Fibroblast of skin of abdomen (primary cell): ENCODE data around the gene ACAP3.

Experiments
- DNase-seq: peaks from one replicate; pipeline ENCODE4 v3.0.0-alpha.2; 2013

ACAP3 gene

DNA sequence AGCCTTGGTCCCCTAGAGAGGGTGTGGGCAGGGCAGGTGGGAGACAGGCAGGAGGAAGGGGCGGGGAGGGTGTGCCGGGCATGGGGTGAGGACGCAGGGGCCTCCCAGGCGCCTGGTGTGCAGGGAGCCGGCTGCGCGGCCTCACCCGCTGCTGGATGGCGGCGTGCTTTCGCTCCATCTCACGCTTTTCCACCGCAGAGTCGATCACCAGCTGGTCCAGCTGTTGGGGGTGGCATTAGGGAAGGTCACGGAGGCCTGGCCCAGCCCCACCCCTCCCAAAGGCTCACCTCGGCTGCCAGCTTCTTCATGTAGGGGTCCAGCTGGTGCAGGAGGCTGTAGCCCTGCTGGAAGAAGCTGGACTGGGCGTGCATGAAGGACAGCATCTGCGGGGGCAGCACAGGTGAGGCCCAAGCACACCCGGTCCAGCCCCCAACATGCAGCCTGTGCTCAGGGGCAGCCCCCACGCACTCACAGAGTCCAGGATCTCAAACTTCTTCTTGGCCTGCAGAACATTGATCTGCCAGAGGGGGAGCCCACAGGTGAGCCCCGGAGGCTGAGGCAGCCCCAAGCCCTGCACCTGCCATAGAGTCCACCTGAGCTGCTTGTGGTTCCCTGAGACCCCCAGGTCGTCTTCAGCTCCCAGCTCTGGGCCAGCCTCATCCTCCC, 7.9 kb downstream of the ACAP3 start:
- DNase-seq = no peak

DNA sequence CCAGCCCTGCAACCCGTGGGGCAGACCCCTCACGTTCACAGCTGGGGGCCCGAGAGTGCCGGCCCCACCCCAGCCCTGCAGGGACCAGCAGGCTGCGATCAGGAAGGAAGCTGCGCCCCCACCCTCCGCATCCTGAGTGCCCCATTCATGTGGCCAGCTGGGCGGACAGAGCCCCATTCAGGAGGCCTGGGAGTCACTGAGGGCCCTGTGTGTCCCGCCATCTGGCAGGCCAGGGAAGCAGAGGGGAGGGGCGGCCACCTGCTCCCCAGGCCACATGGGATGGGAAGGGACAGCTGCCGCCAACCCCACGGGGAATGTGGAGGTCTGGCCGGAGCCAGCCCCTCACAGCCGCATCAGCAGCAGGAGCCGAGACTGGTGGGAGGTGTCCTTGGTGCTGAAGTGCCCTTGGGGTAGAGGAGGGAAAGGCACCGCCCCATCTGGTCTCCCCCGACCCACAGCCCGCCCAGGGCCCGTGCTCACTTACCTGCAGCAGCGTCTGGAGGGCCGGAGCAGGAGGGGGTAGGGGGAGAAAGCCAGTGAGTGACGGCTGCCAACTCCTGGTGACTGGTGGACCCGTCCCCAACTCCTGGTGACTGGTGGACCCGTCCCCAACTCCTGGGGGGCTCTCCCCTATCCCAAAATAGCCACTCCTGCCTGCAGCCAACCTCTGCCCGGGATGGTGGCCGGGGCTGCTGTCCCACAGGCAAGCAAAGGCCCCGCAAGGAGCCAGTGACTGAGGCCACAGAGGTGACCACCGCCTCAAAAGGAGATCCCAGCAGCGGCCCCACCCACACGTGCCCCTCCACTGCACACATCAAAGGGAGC, 8.7 kb downstream of the ACAP3 start:
- DNase-seq = no peak

DNA sequence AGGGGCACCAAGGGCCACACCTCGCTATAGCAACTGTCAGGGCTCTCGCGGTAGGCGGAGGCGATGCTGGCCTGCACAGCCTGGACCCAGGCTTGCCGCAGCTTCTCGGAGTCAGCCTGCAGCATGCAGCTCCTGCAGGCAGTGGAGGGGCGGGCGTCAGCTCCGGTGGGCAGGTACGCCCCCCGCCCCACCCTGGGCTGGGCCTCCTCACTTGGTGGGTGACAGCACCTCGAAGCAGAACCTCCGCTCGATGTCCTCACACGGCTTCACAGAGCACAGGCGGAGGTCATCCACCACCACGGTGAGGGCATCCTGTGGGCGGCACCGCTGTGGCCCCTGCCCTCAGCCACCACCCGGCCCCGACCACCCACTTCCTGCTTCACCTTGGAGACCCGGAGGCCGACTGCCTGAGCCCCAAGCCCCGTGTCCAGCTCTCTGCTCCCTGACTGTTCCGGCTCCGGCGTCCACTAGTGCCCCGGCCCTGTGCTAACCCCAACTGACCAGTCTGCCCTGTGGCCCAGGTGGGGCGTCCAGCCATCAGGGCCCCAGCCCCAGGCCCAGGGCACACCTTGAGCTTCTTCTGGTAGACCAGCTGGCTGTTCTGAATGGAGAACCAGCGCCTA, 9.8 kb downstream of the ACAP3 start:
- DNase-seq = no peak

DNA sequence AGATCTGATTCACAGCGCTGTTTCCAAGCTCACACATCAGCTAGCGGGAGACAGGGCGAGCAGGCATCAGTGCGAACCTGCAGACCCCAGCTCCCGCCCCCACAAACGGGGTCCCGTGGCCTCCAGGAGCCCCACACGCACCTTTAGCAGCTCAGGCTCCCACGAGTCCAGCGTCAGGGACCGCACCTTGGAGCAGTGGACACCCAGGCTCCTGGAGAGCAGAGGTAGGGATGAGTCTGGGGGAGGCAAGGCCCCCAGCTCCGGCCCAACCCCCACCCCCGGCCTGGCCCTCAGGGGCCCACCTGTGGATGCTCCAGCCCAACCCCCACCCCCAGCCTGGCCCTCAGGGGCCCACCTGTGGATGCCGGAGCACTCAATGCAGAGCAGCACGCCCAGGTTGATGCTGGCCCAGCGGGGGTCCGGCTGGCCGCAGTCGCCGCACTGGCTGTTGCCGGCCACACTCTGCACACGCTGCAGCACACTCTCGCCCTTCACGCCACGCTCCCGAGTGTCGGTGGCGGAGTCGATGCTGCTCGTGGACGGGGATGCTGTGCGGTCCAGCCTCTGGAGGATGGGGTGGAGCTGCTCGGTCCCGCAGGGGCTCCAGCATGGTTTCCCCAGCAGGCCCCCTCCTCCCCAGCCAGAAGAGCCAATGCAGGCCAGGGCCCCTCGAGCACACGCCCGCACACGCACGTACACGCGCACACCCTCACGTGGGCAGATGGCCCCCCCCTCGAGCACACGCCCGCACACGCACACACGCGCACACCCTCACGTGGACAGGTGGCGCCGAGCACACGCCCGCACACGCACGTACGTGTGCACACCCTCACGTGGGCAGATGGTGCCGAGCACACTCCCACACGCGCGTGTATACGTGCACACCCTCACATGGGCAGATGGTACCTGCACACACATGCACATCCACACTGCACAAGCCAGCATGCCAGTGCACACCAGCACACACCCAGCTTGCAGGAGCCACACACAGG, 11.4 kb downstream of the ACAP3 start:
- DNase-seq = no peak

DNA sequence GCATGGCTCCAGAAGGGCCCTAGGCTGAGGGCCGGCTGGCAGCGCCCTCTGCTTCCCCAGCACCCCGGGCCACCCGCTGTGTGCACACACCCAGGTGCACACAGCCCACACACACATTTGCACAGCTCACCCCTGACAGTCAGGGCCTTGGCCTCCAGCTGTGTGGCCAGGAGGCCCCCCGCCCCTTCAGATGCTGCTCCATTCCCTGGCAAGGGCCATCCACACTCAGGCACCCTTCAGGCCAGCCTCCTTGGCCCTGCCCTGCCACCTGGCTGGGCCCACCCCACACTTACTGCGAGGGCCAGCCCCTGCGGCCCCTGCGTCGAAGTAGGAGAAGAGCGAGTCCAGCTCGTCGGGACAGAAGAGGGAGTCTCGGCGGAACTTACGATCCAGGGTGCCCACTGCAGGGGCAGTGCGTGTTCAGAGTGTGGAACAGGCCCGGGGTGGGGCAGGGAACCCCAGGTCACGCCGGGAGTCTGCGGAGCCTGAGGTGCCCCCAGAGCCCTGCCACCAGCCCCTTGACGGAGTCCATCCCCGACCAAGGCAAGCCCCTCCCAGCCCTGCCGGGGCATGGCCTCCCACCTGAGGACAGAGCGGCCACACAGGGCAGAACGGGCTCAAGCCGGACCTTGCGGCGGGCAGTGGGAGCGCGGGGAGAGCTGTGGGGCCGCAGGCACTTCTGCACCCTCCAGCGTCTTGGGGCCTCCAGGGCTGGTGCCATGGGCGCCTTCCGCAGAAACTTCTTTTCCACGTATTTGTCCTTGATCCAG, 12.4 kb downstream of the ACAP3 start:
- DNase-seq = no peak

DNA sequence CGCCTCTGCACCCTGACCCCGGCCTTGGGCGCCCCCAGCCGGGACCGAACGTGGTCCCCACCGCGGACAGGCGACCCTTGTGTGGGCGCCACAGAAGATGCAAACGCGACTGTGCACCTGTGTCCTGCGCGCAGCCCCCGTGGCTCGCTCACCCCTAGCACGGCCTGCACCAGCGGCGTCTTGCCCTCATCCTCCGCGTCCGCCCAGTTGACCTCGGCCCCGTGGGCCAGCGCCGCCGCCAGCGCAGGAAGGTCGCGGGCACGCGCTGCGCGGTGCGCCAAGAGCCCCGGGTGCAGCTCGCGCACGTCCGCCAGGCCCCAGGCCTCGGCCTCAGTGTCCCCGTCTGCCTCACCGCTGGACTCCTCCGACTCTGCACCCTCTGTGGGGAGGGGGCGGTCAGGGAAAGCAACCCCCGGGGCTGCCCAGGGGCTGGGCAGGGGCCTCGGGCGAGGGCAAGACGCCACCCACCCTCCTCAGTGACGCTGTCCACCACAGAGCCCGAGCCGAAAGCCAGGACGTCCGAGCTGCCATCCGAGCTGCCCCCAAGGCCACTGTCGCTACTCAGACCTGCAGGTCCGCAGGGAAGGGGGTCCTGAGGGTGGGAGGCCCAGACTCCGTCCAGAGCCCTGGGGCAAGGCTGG, 13.4 kb downstream of the ACAP3 start:
- DNase-seq = no peak

DNA sequence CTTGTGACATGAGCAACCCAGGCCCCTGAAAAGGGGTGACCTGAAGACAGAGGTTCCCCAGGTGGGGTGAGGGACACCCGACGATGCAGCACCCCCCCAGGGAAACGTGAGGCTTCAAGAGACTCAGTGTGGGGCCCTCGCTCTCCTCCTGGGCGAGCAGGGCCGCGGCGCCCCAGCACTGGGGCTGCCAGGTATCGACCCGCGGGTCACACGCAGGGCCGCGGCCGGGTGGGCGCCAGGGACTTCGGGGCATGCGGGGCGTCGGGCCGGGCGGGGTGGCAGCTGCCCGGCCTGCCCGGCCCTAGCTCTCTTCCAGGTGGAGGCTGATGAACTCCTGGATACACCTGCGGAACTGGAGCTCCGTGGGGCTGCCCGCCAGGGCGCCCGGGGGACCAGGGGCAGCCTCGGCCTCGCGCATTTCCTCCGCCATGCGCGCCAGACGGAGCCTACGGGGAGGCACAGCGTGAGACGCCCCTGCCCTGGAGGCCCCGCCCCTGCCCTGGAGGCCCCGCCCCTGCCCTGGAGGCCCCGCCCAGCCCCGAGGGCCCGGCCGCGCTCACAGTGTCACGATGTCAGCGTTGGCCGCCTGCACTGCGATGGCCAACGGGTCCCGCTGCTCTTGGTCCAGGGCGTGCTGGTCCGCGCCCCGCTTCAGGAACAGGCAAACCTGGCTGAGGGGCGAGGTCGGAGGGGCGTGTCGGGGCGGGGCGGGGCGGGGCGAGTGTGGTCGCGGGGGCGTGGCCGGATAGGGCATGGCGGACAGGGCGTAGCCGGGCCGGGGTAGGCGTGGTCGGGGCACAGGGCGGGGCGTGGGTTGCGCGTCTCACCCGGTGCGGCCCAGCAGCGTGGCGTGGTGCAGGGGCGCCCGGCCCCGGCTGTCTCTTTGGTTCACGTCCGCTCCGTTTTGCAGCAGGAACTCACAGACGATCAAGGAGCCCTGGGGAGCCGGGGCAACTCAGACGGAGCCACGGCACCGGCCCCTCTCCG, 14.2 kb downstream of the ACAP3 start:
- DNase-seq = no peak

DNA sequence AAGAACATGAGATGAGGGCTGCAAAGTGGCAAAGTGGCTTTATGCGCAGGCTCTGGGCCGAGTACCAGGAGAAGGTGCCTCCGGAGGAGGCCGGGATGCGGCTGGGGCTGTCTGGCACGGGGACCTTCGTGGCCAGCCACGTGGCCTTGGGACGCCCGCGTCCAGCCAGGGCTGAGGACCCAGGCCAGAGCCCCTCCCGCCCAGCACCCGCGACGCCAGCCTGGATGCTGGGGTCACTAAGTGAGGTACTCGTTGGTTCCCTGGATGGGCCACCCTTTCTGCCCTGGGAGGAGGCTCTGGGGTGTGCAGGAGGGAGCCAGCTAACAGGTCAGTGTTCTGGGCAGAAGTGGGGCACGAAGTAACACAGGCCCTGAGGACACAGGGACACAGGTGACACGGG, 14.9 kb downstream of the ACAP3 start:
- DNase-seq = no peak

DNA sequence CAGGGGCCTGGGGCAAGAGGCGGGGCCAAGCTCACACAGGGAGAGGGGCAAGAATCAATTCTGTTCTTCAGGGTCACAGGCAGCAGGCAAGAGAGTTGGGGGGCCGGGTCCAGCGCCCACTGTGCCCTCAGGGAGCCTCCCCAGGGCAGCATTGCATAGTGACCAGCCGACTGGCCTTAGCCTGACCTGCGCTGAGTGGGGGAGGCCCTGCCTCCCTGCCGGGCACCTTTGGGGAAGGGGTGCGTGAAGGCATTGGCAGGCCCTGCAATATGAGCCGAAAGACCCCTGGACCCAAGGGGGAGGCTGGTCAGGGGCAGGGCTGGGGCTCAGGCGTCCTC, 15.3 kb downstream of the ACAP3 start:
- DNase-seq = no peak

DNA sequence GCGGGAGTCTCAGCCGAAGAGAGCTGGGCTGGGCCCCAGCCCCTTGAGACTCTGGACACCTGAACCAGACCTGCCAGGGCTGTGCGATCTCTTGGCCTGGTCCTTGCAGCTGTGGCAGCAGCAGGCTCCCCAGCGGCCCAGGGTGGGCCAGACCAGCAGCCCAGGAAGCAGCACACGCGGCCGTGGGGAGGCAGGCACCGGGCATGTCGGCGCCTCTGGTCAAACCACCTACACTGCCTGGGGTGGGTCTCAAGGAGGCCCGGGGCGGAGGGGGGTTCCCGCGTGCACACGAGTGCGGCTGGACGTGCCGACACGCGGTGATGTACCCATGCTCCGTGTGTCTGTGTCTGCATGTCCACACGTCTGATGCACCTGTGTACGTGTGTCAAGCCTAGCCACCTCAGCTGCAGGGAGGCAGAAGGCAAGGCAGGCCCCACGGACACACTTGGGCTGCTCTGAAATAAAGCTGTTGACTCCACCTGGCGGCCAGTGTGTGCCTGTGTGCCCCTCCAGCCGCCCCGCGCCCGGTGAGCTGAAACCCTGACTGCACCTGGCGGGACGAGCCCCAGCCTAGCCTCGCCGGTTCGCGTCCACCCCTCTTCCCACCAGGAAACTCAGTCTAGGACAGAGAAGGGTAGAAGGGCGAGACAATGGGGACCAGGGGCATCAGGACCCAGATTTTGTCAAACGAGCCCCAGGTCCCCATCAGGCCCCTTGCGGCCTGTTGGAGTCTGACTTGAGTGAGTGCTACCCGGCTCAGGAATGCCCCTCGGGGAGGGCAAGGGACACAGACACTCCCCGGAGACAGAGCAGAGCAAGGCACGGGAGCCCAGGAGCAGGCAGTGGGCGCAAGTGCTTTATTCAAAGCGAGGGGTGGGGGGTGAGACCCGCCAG, 15.9 kb downstream of the ACAP3 start:
- DNase-seq = peak; percentile 61

DNA sequence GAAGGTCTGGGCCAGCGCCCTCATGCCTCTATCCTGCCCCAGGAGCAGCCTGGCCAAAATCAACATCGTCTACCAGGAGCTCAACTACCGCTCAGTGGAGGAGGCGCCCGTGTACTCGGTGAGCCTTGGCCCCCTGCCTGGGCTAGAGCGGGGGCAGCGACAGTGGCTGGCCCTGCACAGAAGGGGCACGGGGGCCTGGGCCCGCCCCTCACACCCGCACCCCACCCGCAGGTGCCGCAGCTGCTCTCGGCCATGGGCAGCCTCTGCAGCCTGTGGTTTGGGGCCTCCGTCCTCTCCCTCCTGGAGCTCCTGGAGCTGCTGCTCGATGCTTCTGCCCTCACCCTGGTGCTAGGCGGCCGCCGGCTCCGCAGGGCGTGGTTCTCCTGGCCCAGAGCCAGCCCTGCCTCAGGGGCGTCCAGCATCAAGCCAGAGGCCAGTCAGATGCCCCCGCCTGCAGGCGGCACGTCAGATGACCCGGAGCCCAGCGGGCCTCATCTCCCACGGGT, 16.7 kb downstream of the ACAP3 start:
- DNase-seq = no peak

DNA sequence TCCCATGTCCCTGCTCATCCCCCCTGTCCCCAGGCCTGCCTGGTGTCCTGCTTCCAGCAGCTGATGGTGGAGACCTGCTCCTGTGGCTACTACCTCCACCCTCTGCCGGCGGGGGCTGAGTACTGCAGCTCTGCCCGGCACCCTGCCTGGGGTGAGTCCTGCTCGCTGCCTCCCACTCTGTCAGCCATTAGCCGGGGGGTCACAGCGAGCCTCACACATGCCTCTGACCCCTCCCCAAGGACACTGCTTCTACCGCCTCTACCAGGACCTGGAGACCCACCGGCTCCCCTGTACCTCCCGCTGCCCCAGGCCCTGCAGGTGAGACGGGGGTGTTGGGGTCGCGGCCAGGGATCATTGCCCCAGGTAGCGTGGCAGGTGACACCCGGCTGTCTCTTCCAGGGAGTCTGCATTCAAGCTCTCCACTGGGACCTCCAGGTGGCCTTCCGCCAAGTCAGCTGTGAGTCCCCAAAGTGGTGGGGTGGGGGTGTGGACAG, 17.4 kb downstream of the ACAP3 start:
- DNase-seq = peak; percentile 36

DNA sequence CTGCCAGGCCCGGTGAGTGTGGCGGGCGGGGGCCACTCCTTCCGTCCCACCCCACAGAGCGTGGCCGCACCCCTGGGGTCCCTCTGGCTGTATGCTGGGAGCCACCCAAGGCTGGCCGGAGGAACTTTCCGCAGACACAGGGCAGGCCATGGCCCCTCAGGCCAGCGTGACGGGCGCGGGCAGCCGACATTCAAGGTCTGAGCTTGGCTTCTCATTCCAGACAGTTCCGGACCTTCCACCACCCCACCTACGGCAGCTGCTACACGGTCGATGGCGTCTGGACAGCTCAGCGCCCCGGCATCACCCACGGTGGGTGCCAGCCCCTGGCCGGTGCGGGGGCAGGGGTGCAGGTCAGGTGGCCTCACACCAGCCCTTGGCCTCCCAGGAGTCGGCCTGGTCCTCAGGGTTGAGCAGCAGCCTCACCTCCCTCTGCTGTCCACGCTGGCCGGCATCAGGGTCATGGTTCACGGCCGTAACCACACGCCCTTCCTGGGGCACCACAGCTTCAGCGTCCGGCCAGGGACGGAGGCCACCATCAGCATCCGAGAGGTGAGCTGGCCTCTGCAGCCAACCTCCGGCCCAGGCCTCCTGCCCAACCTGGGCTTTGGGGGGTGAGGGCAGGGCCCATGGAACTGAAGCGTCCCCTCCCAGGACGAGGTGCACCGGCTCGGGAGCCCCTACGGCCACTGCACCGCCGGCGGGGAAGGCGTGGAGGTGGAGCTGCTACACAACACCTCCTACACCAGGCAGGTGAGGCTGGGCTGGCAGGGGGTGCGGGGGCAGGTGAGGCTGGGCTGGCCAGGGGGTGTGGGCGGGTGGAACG, 20.2 kb downstream of the ACAP3 start:
- DNase-seq = no peak

DNA sequence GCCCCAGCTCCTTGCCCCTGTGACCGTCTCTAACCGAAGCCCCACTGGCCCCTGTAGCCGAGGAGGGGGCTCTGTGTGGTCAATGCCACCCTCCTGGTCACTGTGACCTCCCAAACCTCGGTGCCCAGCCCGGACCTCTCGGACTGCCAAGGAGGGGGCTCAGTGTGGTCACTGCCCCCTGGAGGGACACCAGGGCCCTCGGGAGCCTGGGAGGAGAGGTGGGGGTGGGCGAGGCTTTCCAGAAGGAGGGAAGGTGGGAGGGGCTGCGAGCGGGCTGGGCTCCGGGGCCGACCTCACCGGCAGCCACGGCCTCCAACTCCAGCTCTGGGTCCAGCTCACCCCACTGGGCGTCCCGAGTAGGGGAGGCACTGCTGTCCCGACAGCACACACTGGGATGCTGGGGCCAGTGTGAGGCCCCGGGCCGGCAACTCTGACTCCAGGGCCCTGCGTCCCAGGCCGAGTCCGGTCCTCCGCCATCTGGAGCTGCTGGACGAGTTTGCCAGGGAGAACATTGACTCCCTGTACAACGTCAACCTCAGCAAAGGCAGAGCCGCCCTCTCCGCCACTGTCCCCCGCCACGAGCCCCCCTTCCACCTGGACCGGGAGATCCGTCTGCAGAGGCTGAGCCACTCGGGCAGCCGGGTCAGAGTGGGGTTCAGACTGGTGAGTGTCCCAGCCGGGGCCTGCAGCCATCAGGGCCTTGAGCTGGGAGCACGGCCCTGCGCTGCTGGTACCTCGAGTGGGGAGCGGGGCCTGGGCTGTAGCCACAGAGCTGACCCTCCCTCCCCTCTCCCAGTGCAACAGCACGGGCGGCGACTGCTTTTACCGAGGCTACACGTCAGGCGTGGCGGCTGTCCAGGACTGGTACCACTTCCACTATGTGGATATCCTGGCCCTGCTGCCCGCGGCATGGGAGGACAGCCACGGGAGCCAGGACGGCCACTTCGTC, 21.1 kb downstream of the ACAP3 start:
- DNase-seq = no peak

DNA sequence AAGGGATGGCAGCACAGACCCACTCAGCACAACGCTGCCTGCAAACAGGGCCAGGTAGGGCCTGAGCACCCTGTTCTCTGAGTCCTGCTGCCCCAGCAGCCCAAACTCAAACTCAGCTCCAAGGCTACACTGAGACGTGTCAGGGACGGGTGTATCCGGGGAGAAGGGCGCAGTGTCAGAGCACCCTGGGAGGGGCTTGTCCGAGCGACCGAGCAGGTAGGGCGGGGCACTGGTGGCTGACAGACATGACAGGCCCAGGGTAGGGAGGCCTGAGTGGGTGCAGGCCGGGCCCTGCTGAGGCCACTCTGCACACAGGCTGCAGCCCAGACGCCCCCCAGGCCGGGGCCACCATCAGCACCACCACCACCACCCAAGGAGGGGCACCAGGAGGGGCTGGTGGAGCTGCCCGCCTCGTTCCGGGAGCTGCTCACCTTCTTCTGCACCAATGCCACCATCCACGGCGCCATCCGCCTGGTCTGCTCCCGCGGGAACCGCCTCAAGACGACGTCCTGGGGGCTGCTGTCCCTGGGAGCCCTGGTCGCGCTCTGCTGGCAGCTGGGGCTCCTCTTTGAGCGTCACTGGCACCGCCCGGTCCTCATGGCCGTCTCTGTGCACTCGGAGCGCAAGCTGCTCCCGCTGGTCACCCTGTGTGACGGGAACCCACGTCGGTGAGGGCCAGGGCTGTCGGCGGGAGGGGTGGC, 22.0 kb downstream of the ACAP3 start:
- DNase-seq = no peak

DNA sequence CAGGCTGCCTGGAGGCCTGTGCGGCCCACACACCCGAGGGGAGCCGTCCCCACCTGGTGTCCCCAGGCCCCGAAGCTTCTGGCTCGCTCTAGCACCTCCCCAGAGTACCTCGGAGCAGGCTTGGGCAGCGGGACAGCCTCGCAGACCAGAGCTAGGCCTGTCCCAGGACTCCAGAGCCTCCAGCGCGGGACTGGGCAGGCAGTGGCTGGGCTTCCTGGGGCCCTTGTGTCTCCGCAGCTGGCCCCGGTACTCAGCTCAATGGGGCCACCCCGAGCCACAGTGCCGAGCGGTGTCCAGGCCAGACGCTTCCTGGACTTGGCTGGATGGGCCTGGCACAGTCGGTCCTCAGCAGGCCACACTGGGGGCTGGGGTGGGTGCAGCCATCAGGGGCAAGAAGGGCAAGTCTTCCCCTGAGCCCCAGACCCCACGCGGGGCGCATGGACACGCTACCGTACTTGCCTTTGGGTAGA, 22.6 kb downstream of the ACAP3 start:
- DNase-seq = no peak
